ENCODE measurements around the gene DENND1B.

The DENND1B gene

GRCh38 chr1:197733324-197733723 is 42.0 kb downstream of the DENND1B start:
- H3K9me3 ChIP-seq (replicated peaks; ENCODE audit: insufficient read depth, low read length): no peaks in the 10 kb centered on the region
- H3K4me1 ChIP-seq (ENCODE audit: low read length): no peaks in the 10 kb centered on the region
- no peaks in the 10 kb centered on the region for H3F3A ChIP-seq (ENCODE audit: insufficient read depth, low read length)
- no peak overlapping the region for H3K27ac ChIP-seq (ENCODE audit: low read length)
- peaks cover 100% of the 10 kb centered on the region for H3K79me2 ChIP-seq (ENCODE audit: low read length)
- H3K27me3 ChIP-seq (replicated peaks; ENCODE audit: insufficient read depth, low read length): no peaks in the 10 kb centered on the region
- H3K36me3 ChIP-seq (replicated peaks; ENCODE audit: insufficient read depth, low read length): no peaks in the 10 kb centered on the region; the same call in none of the 2 replicates
- no peaks in the 10 kb centered on the region for H3K9me2 ChIP-seq (replicated peaks; ENCODE audit: insufficient read depth, low read length)
- peaks cover 6% of the 10 kb centered on the region; the same call in 1 of the 2 replicates for H4K20me1 ChIP-seq (ENCODE audit: insufficient read depth, low read length)
- DNase-seq: no peak
- no peak overlapping the region for H3K9ac ChIP-seq (ENCODE audit: low read length)
- H3K4me3 ChIP-seq (ENCODE audit: low read length): no peak overlapping the region
- TF ChIP-seq EZH2phosphoT487 (IDR thresholded peaks at IDR 0.05; ENCODE audit: low read length) (no peak), EZH2 (optimal IDR thresholded peaks at IDR 0.05; ENCODE audit: low read depth, low read length) (no peak), CTCF (IDR thresholded peaks at IDR 0.05; ENCODE audit: low read length) (no peak)
- no peak overlapping the region for H2AFZ ChIP-seq (ENCODE audit: low read length)
- no peak overlapping the region for H3K4me2 ChIP-seq (ENCODE audit: low read depth, low read length)

GRCh38 chr1:197732187-197732586 is 43.1 kb downstream of the DENND1B start:
- no peaks in the 10 kb centered on the region for H3K4me1 ChIP-seq (ENCODE audit: low read length)
- H3K27me3 ChIP-seq (replicated peaks; ENCODE audit: insufficient read depth, low read length): no peaks in the 10 kb centered on the region
- H3K4me3 ChIP-seq (ENCODE audit: low read length): no peak overlapping the region
- H3K9me2 ChIP-seq (replicated peaks; ENCODE audit: insufficient read depth, low read length): no peaks in the 10 kb centered on the region
- H3K27ac ChIP-seq (ENCODE audit: low read length): no peak overlapping the region
- H3K79me2 ChIP-seq (ENCODE audit: low read length): peaks cover 100% of the 10 kb centered on the region
- H3F3A ChIP-seq (ENCODE audit: insufficient read depth, low read length): no peaks in the 10 kb centered on the region
- no peak overlapping the region for H3K4me2 ChIP-seq (ENCODE audit: low read depth, low read length)
- TF ChIP-seq CTCF (IDR thresholded peaks at IDR 0.05; ENCODE audit: low read length) (no peak), EZH2phosphoT487 (IDR thresholded peaks at IDR 0.05; ENCODE audit: low read length) (no peak), EZH2 (optimal IDR thresholded peaks at IDR 0.05; ENCODE audit: low read depth, low read length) (no peak)
- no peaks in the 10 kb centered on the region; the same call in none of the 2 replicates for H3K36me3 ChIP-seq (replicated peaks; ENCODE audit: insufficient read depth, low read length)
- no peaks in the 10 kb centered on the region for H3K9me3 ChIP-seq (replicated peaks; ENCODE audit: insufficient read depth, low read length)
- H4K20me1 ChIP-seq (ENCODE audit: insufficient read depth, low read length): peaks cover 4% of the 10 kb centered on the region; the same call in 1 of the 2 replicates
- DNase-seq: no peak
- no peak overlapping the region for H2AFZ ChIP-seq (ENCODE audit: low read length)
- H3K9ac ChIP-seq (ENCODE audit: low read length): no peak overlapping the region

GRCh38 chr1:197731449-197731848 is 43.8 kb downstream of the DENND1B start:
- Histone ChIP-seq H3K27ac (ENCODE audit: low read length) (no peak overlapping the region), H3K4me2 (ENCODE audit: low read depth, low read length) (no peak overlapping the region), H4K20me1 (ENCODE audit: insufficient read depth, low read length) (peaks cover 4% of the 10 kb centered on the region; the same call in 1 of the 2 replicates), H3K9me3 (replicated peaks; ENCODE audit: insufficient read depth, low read length) (no peaks in the 10 kb centered on the region), H3K9ac (ENCODE audit: low read length) (no peak overlapping the region), H3K27me3 (replicated peaks; ENCODE audit: insufficient read depth, low read length) (no peaks in the 10 kb centered on the region), H3F3A (ENCODE audit: insufficient read depth, low read length) (no peaks in the 10 kb centered on the region), H2AFZ (ENCODE audit: low read length) (no peak overlapping the region), H3K4me1 (ENCODE audit: low read length) (no peaks in the 10 kb centered on the region), H3K36me3 (replicated peaks; ENCODE audit: insufficient read depth, low read length) (no peaks in the 10 kb centered on the region; the same call in none of the 2 replicates), H3K9me2 (replicated peaks; ENCODE audit: insufficient read depth, low read length) (no peaks in the 10 kb centered on the region), H3K4me3 (ENCODE audit: low read length) (no peak overlapping the region), H3K79me2 (ENCODE audit: low read length) (peaks cover 100% of the 10 kb centered on the region)
- no peak for TF ChIP-seq EZH2 (optimal IDR thresholded peaks at IDR 0.05; ENCODE audit: low read depth, low read length)
- no peak; the same call in 1 of the 2 replicates for TF ChIP-seq CTCF (IDR thresholded peaks at IDR 0.05; ENCODE audit: low read length)
- no peak for TF ChIP-seq EZH2phosphoT487 (IDR thresholded peaks at IDR 0.05; ENCODE audit: low read length)
- DNase-seq: no peak

Data from MM.1S (cell line).